GM18517 (cell line): Measurements from ENCODE around the gene FMO2.

Experiments
- ATAC-seq: cut with Tn5 transposase; IDR thresholded peaks from one replicate; pipeline ENCODE4 v1.9.1; 2021; ENCODE audit warnings: mild to moderate bottlenecking, moderate library complexity; ENCODE audit not compliant: unreplicated experiment

Gene FMO2, protein sequence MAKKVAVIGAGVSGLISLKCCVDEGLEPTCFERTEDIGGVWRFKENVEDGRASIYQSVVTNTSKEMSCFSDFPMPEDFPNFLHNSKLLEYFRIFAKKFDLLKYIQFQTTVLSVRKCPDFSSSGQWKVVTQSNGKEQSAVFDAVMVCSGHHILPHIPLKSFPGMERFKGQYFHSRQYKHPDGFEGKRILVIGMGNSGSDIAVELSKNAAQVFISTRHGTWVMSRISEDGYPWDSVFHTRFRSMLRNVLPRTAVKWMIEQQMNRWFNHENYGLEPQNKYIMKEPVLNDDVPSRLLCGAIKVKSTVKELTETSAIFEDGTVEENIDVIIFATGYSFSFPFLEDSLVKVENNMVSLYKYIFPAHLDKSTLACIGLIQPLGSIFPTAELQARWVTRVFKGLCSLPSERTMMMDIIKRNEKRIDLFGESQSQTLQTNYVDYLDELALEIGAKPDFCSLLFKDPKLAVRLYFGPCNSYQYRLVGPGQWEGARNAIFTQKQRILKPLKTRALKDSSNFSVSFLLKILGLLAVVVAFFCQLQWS

GRCh38 chr1:171185091-171185490, at the start of gene FMO2:
TSS of gene FMO2 (plus strand) at chr1:171185300. CDS start at chr1:171185714, 414 bp downstream.
- ATAC-seq, result no peak

- ATAC-seq, result no peak
Observed at GRCh38 chr1:171137580-171137979, 47.5 kb upstream of the FMO2 start.

DNA sequence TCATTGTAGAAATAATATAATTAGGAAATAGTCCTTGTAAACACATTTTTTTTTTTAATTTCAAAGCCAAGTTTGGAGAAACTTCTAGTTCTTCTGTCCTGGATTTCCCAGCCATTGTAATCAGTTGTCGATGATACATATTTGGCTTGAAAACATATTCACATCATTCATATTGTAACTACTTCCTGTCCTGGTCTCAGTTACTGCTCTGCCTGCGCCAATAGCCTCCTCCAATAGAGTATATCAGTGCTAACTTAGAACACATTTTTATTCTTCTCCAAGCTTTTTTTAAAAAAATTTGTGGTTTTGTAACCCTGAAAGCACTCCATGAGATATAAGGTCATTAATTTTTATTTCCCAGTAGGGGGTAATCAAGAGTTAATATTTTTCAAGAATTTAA, 46.1 kb upstream of the FMO2 start:
- no peak for ATAC-seq

GRCh38 chr1:171139890-171140289, 45.2 kb upstream of the FMO2 start:
- no peak for ATAC-seq

DNA sequence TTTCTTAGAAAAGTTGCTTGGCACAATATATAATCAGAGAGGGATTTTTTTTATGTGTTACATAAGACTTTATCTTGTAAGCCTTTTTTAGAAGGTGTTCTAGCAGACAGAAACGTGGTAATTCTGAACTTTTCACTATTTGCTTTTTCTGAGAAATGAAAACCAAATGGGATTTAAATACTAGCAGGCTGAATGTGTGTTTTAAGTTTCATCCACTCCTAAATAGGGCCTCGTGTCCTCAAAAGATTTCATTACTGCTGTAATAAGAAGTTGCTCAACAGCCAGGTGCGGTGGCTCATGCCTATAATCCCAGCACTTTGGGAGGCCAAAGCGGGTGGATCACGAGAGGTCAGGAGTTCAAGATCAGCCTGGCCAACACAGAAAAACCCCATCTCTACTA, 44.7 kb upstream of the FMO2 start:
- ATAC-seq, result no peak

DNA sequence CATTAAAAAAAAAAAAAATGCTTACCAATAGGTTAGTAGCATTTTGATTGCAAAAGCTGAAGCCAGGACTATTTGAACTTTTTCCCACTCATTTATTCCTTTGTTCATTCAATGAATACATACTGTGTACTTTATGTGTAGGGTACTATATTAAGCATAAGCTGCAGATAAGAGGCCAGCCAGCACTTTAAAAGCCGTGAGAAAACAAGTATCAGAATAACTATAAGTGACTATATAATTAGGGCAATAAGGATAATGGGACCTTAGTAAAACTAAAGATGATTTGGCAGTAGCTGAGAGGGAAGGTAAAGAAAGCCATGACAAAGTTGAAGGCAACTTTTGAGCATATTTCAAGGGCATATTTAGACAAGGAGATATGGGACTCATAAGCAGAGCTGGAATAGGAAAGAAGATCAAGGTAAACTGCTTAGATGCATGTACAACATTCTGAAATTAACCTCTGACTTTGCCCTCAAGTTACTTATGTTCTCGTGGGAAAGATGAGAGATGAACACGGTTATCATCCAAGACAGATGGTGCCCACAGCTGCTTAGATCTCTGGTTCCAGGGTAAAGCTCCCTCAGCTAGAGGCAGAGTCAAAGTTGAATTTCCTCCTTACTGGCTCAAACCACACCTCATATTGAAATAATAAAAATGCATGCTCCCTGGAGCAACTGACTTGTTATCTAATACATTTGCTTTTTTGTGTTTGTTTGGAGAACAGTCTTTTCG, 44.0 kb upstream of the FMO2 start:
- no peak for ATAC-seq

- ATAC-seq, result no peak
Observed at GRCh38 chr1:171141688-171142415, 43.2 kb upstream of the FMO2 start.

GRCh38 chr1:171142416-171143385, 42.4 kb upstream of the FMO2 start:
- ATAC-seq, result no peak

GRCh38 chr1:171150156-171150555, 34.9 kb upstream of the FMO2 start:
- ATAC-seq, result no peak

DNA sequence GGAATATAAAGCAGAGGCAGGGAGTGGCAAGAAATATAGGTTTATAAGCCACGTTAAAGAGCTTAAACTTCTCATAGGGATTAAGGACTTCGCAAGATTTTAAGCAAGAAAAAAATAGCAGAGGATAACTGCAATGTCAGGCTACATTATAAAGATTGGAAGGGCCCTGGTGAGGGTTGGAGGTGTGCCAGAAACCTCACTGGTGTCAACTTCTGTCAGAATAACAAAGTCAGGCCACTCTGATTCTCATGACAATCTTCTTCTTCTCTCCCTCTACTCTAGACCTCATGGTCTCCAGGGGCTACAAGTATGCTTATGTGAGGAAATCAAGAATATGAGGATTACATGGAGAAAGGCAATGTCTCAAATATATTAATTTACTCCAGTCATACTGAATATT, 32.6 kb upstream of the FMO2 start:
- no peak for ATAC-seq

GRCh38 chr1:171155484-171155883, 29.6 kb upstream of the FMO2 start:
- ATAC-seq, result no peak

DNA sequence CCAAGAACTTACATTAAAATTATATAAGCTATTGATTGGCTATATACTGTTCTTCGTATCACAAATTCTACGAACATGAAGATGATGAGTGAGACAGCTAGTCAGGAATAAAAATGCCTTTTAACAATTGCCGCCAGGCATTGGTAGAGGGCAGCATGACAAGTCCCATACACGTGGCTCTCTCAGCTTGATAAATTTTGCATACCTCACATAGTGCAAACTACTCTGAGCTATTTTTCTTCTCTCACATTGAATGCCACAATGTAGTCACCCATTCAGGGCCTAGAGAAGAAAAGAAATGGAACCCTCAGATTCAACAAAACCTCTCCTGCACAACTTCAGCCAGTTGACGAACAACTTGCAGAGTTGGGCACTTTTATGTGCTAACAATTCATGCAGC, 27.0 kb upstream of the FMO2 start:
- ATAC-seq, result no peak

DNA sequence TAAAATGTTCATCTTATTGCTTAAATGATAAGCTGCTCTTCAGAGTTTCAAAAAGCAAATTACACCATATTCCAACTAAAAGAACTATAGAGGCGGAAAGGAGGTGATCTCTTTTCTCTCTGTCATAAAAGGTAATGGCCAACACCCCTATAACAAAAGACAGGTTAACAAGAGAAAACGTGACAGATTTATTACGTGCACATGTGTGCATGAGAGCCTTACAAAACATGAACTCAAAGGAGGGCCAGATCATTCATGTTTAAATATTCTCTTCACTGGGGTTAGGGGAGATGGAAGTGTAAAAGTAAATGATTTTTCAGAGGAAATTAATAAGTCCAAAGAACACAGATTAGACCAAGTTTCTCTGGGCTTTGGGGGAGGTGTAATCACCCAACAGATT, 26.5 kb upstream of the FMO2 start:
- ATAC-seq, result no peak

DNA sequence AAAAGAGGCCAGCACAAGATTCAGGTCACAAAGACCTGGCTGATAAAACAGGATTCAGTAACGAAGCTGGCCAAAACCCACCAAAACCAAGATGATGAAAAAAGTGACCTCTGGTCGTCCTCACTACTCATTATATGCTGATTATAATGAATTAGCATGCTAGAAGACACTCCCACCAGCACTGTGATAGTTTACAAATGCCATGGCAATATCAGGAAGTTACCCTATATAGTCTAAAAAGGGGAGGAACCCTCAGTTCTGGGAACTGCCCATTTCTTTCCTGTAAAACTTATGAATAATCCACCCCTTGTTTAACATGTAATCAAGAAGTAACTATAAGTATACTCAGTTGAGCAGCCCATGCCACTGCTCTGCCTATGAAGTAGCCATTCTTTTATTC, 26.0 kb upstream of the FMO2 start:
- ATAC-seq, result no peak

DNA sequence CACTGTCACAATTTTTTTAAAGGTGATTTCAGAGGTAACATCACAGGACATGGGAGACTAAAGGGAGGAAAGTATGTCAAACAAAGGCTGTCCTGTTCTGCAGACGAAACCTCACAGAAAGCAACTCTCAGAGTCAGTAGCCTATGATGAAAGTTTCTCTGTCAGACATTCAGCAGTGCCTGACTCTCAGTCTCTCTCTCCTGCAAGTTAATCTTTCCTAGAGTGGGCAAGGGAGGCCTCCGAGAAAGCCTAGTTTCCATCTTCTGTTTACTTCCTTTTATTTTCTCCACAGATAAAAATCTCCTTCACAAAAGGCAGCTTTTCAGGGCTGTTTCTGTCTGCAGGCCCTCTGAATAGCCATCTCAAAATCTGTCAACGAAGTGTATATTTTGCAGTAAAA, 24.9 kb upstream of the FMO2 start:
- no peak for ATAC-seq

GRCh38 chr1:171160639-171161354, 24.3 kb upstream of the FMO2 start:
- no peak for ATAC-seq

DNA sequence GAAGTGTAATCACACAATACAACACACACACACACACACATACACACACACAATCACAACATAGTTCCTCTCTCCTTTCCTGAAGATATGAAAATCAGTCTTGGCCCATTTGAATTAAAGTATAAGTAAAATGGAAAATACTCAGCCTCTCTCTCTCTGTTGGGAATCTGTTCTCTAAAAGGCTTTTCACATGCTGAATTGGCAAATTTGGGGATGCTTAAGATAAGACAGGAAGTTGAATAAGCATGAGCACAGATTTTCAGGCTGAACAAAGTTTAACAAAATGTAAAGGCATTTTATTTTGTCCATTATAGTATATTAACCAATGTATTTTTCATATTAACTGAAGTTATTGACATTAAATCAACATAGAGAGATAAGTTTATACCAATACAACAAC, 23.7 kb upstream of the FMO2 start:
- no peak for ATAC-seq

GRCh38 chr1:171166361-171166760, 18.7 kb upstream of the FMO2 start:
- ATAC-seq, result no peak

GRCh38 chr1:171167785-171168184, 17.3 kb upstream of the FMO2 start:
- no peak for ATAC-seq

DNA sequence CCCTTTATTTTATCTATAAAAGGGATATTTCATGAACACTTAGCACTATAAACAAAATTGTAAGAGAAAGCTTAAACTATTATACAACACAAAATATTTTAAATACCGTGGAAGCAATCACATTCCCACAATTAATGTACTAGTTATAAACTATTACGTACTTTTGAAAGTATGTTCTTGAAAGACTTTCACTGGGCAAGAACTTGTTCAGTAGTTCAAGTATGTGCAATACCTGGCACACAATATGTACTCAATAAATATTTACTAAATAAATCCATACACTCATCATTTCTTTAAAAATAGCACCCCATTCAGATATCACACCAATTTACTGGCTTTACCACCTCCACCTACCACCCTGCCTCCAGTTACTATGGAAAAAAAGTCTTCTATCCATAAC, 12.6 kb upstream of the FMO2 start:
- ATAC-seq, result no peak
